SK-N-SH (cell line): Measurements from ENCODE around the gene SPTLC2.

Experiments used
- EP300 ChIP-seq, 2 experiments: IDR thresholded peaks; 2 replicates each; pipeline versions ENCODE4 v1.4.0 to v1.6.1; 2012; ENCODE audit warnings: borderline replicate concordance in 1 of 2, low read depth in 1 of 2, low read length in 1 of 2
- EZH2phosphoT487 ChIP-seq: fragments of 200-600 bp; sonication (generic); IDR thresholded peaks from 2 replicates; pipeline ENCODE4 v1.6.1; 2017; ENCODE audit warnings: low read depth, mixed run types, mild to moderate bottlenecking, antibody characterized with exemption, moderate library complexity, borderline replicate concordance
- GATA2 ChIP-seq: sonication (generic); formaldehyde crosslinking; IDR thresholded peaks from 2 replicates; pipeline ENCODE4 v1.5.0; 2020; ENCODE audit warnings: mild to moderate bottlenecking, missing genetic modification reagents
- JUND ChIP-seq: IDR thresholded peaks from 2 replicates; pipeline ENCODE4 v1.4.0; 2012
- POLR2AphosphoS5 ChIP-seq: IDR thresholded peaks from 2 replicates; pipeline ENCODE4 v1.6.1; 2012; ENCODE audit warnings: low read depth, low read length
- RAD21 ChIP-seq: IDR thresholded peaks from 2 replicates; pipeline ENCODE4 v1.6.1; 2012; ENCODE audit warnings: mild to moderate bottlenecking, low read length
- RCOR1 ChIP-seq: fragments of 150-350 bp; IDR thresholded peaks from 2 replicates; pipeline ENCODE4 v1.6.1; 2017; ENCODE audit warnings: antibody characterized with exemption, low read length
- SMC3 ChIP-seq: IDR thresholded peaks from 2 replicates; pipeline ENCODE4 v1.6.1; 2012; ENCODE audit warnings: low read depth, low read length, improper control_type of control experiment
- TF ChIP-seq, protein P1 (sequence below): fragments of 200-600 bp; sonication (generic); IDR thresholded peaks from 2 replicates; pipeline ENCODE4 v1.6.1; 2017; ENCODE audit warnings: antibody characterized with exemption, mild to moderate bottlenecking, moderate library complexity
- TF ChIP-seq, protein P2 (sequence below): IDR thresholded peaks from 2 replicates; pipeline ENCODE4 v1.4.0; 2012; ENCODE audit warnings: low read depth, borderline replicate concordance
- TF ChIP-seq, protein P3 (sequence below): IDR thresholded peaks from 2 replicates; pipeline ENCODE4; 2012

DNA sequence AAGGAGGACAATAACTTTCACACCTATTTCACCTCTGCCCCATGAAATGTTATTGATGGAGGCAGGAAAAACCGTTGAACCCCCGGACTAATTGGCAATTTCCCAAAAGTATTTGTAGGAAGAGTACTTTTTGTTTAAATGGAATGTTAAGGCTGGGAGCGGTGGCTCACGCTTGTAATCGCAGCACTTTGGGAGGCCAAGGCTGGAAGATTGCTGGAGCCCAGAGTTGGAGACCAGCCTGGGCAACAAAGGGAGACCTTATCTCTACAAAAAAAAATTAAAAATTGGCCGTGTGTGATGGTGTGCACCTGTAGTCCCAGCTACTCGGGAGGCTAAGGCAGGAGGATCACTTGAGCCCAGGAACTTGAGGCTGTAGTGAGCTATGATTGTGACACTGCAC is 26.0 kb upstream of the SPTLC2 start:
- TF ChIP-seq SMC3 (no peak), EP300 (IDR thresholded peaks at IDR 0.05; ENCODE audit: borderline replicate concordance in 1 of 2, low read depth in 1 of 2, low read length in 1 of 2) (no peak), EZH2phosphoT487 (no peak), POLR2AphosphoS5 (no peak), RCOR1 (no peak), RAD21 (no peak), JUND (no peak), GATA2 (CRISPR knock-in tag) (no peak)
- TF ChIP-seq, protein P1, sequence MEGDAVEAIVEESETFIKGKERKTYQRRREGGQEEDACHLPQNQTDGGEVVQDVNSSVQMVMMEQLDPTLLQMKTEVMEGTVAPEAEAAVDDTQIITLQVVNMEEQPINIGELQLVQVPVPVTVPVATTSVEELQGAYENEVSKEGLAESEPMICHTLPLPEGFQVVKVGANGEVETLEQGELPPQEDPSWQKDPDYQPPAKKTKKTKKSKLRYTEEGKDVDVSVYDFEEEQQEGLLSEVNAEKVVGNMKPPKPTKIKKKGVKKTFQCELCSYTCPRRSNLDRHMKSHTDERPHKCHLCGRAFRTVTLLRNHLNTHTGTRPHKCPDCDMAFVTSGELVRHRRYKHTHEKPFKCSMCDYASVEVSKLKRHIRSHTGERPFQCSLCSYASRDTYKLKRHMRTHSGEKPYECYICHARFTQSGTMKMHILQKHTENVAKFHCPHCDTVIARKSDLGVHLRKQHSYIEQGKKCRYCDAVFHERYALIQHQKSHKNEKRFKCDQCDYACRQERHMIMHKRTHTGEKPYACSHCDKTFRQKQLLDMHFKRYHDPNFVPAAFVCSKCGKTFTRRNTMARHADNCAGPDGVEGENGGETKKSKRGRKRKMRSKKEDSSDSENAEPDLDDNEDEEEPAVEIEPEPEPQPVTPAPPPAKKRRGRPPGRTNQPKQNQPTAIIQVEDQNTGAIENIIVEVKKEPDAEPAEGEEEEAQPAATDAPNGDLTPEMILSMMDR: no peak
- TF ChIP-seq, protein P2, sequence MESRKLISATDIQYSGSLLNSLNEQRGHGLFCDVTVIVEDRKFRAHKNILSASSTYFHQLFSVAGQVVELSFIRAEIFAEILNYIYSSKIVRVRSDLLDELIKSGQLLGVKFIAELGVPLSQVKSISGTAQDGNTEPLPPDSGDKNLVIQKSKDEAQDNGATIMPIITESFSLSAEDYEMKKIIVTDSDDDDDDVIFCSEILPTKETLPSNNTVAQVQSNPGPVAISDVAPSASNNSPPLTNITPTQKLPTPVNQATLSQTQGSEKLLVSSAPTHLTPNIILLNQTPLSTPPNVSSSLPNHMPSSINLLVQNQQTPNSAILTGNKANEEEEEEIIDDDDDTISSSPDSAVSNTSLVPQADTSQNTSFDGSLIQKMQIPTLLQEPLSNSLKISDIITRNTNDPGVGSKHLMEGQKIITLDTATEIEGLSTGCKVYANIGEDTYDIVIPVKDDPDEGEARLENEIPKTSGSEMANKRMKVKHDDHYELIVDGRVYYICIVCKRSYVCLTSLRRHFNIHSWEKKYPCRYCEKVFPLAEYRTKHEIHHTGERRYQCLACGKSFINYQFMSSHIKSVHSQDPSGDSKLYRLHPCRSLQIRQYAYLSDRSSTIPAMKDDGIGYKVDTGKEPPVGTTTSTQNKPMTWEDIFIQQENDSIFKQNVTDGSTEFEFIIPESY: no peak
- TF ChIP-seq, protein P3, sequence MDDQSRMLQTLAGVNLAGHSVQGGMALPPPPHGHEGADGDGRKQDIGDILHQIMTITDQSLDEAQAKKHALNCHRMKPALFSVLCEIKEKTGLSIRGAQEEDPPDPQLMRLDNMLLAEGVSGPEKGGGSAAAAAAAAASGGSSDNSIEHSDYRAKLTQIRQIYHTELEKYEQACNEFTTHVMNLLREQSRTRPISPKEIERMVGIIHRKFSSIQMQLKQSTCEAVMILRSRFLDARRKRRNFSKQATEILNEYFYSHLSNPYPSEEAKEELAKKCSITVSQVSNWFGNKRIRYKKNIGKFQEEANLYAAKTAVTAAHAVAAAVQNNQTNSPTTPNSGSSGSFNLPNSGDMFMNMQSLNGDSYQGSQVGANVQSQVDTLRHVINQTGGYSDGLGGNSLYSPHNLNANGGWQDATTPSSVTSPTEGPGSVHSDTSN: no peak
